GM12892 (cell line): ENCODE data around the gene CDC14B.

ENCODE experiments used
- POLR2A ChIP-seq: IDR thresholded peaks from 2 replicates; pipeline ENCODE4 v1.6.1; 2011; ENCODE audit warnings: low read depth, low read length, control low read depth
- POLR2AphosphoS5 ChIP-seq: IDR thresholded peaks from 2 replicates; pipeline ENCODE4 v1.6.1; 2011; ENCODE audit warnings: low read depth, low read length, control low read depth

DNA sequence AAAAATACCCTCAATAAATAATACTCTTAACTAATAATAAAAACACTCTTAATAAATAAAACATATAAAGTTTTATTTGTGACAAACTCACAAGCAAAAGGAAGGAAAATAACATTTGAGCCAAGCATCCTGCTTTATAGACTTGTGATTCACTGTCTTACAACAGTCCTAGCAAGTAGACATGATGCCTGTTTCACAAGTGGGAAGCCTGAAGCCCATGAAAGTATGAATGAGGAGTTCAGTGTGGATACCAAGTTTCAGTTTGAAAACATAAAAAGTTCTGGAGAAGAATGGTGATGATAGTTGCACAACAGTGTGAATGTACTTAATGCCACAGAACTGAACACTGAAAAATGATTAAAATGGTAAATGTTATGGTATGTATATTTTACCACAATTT, 158.8 kb downstream of the CDC14B start:
- TF ChIP-seq POLR2A (no peak), POLR2AphosphoS5 (no peak)
